Liver (tissue), 9 donors: ENCODE data around the gene PSMB7. TPM values are rescaled to one million over a fixed set of nuclear protein-coding genes. Genes with fewer than 3 reads are reported as not detected.

Source experiments
- DNase-seq: peaks from one replicate; pipeline ENCODE4 v3.0.0-alpha.2; 2017; ENCODE audit warnings: low spot score
- H3K27ac ChIP-seq, 2 donors: one replicate each; pipeline ENCODE4 v1.7.0; 2013; ENCODE audit warnings: inconsistent platforms in 2 of 2, low read length in 2 of 2, control low read depth in 1 of 2, low read depth in 1 of 2, mild to moderate bottlenecking in 1 of 2
- H3K27me3 ChIP-seq, 4 donors: one replicate each; pipeline versions ENCODE4 v1.6.1 to v1.7.0; 2013; ENCODE audit warnings: low read length in 3 of 4, inconsistent platforms in 1 of 4, mild to moderate bottlenecking in 1 of 4, moderate library complexity in 1 of 4; ENCODE audit not compliant: control insufficient read depth in 4 of 4, insufficient read depth in 4 of 4
- H3K36me3 ChIP-seq, 4 donors: one replicate each; pipeline versions ENCODE4 v1.6.1 to v1.7.0; 2013; ENCODE audit warnings: low read length in 3 of 4, mild to moderate bottlenecking in 3 of 4, low read depth in 1 of 4, moderate library complexity in 1 of 4; ENCODE audit not compliant: control insufficient read depth in 4 of 4, insufficient read depth in 3 of 4
- H3K4me1 ChIP-seq, 4 donors: one replicate each; pipeline versions ENCODE4 v1.6.1 to v1.7.0; 2013; ENCODE audit warnings: low read length in 3 of 4, mild to moderate bottlenecking in 3 of 4, moderate library complexity in 1 of 4; ENCODE audit not compliant: control insufficient read depth in 4 of 4, insufficient read depth in 4 of 4
- H3K4me3 ChIP-seq, 3 donors: one replicate each; pipeline versions ENCODE4 v1.6.1 to v1.7.0; 2013; ENCODE audit warnings: low read length in 3 of 3, control low read depth in 1 of 3, low read depth in 1 of 3, mild to moderate bottlenecking in 1 of 3
- H3K9ac ChIP-seq, 2 donors: one replicate each; pipeline ENCODE4 v1.7.0; 2013; ENCODE audit warnings: low read length in 2 of 2, mild to moderate bottlenecking in 2 of 2, moderate library complexity in 2 of 2, control low read depth in 1 of 2, low read depth in 1 of 2
- H3K9me3 ChIP-seq, 4 donors: one replicate each; pipeline versions ENCODE4 v1.6.1 to v1.7.0; 2013; ENCODE audit warnings: low read length in 3 of 4; ENCODE audit not compliant: control insufficient read depth in 4 of 4
- FOXA1 ChIP-seq: IDR thresholded peaks from 2 replicates; pipeline ENCODE4 v1.6.1; 2016; ENCODE audit warnings: antibody characterized with exemption
- GABPA ChIP-seq, 2 donors: IDR thresholded peaks in 1 of 2; conservative IDR thresholded peaks in 1 of 2; 2 replicates each; pipeline ENCODE4 v1.6.1; 2016; ENCODE audit warnings: antibody characterized with exemption in 2 of 2, mild to moderate bottlenecking in 1 of 2, moderate library complexity in 1 of 2
- HNF4A ChIP-seq, 2 donors: conservative IDR thresholded peaks; 2 replicates each; pipeline ENCODE4 v1.6.1; 2016; ENCODE audit warnings: antibody characterized with exemption in 2 of 2, mild to moderate bottlenecking in 2 of 2
- HNF4G ChIP-seq: IDR thresholded peaks from 2 replicates; pipeline ENCODE4 v1.6.1; 2016; ENCODE audit warnings: antibody characterized with exemption
- JUND ChIP-seq, 2 donors: IDR thresholded peaks; 2 replicates each; pipeline ENCODE4 v1.6.1; 2016; ENCODE audit warnings: antibody characterized with exemption in 2 of 2
- NR2F2 ChIP-seq: IDR thresholded peaks from 2 replicates; pipeline ENCODE4 v1.6.1; 2016; ENCODE audit warnings: antibody characterized with exemption
- RAD21 ChIP-seq, 2 donors: IDR thresholded peaks; 2 replicates each; pipeline ENCODE4 v1.6.1; 2016; ENCODE audit warnings: antibody characterized with exemption in 2 of 2, mild to moderate bottlenecking in 2 of 2
- RXRA ChIP-seq, 2 donors: IDR thresholded peaks; 2 replicates each; pipeline ENCODE4 v1.6.1; 2017 to 2018; ENCODE audit warnings: antibody characterized with exemption in 2 of 2, mild to moderate bottlenecking in 1 of 2
- SP1 ChIP-seq: IDR thresholded peaks from 2 replicates; pipeline ENCODE4 v1.6.1; 2018; ENCODE audit warnings: antibody characterized with exemption, mild to moderate bottlenecking
- YY1 ChIP-seq: IDR thresholded peaks from 2 replicates; pipeline ENCODE4 v1.6.1; 2016; ENCODE audit warnings: antibody characterized with exemption, mild to moderate bottlenecking
- WGBS: extraction: QIAGEN DNeasy Blood & Tissue Kit; methylation state at CpG from one replicate; pipeline ENCODE4 v1.1.7; 2013; 5-methylcytosine and 5-hydroxymethylcytosine counted together
- polyA plus RNA-seq, 2 donors: library from polyadenylated mRNA; stranded (reverse) in 1 of 2; unstranded in 1 of 2; fragments of 200-250 nt in 1 of 2; fragments of >200 nt in 1 of 2; fragmentation: Nextera tagmentation in 1 of 2; extraction: Ambion mirVana in 1 of 2; gene quantifications; one replicate each; pipeline versions ENCODE4 v1.2.1 to v1.2.3, GENCODE V29; 2013 to 2015
- total RNA-seq, 2 donors: library from RNA; depleted of rRNA; stranded (reverse); fragments of >200 nt; gene quantifications; one replicate each; pipeline ENCODE4 v1.2.3, GENCODE V29; 2014
- TF ChIP-seq, protein P1 (sequence below): IDR thresholded peaks from 2 replicates; pipeline ENCODE4 v1.6.1; 2016; ENCODE audit warnings: antibody characterized with exemption
- TF ChIP-seq, protein P2 (sequence below): IDR thresholded peaks from 2 replicates; pipeline ENCODE4 v1.6.1; 2016; ENCODE audit warnings: antibody characterized with exemption, mild to moderate bottlenecking
- TF ChIP-seq, protein P3 (sequence below): IDR thresholded peaks from 2 replicates; pipeline ENCODE4 v1.6.1; 2016; ENCODE audit warnings: antibody characterized with exemption
- TF ChIP-seq, protein P4 (sequence below): fragments of 150-350 bp; IDR thresholded peaks from 2 replicates; pipeline ENCODE4 v1.5.1; 2017; ENCODE audit warnings: improper control_type of control experiment, low read depth, low read length; ENCODE audit not compliant: missing input control
- TF ChIP-seq, protein P5 (sequence below): IDR thresholded peaks from 2 replicates; pipeline ENCODE4 v1.6.1; 2016; ENCODE audit warnings: antibody characterized with exemption
- donor health status: healthy.
- donor health status: healthy.
- donor health status: healthy.
- donor health status: healthy.
- donor health status: healthy.

Gene PSMB7
- total and polyA plus RNA-seq, 4 donors, result 90.9 to 183 (median 134) TPM

DNA sequence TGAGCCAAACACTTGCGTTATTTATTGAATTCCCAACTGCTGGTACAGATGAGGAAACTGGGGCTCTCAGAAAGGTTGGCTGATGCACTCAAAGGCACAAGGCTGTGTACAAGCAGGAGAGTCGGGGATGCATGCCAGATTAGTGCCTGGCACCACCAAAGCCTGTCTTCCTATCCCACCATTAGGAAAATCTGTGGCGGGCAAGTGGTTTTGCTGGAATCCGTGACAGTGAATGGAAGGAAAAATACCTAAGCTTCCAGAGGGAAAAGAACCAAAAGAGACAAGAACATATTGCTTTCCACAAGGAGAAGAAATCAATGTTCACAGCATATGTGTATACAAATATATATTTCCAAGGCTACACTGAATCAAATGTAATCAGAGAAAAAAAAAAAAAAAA is 51.1 kb downstream of the PSMB7 start:
- Histone ChIP-seq H3K27me3 (no peaks in the 10 kb centered on the region), H3K27ac (no peak overlapping the region), H3K36me3 (peaks cover 0 to 2% (median 0%) of the 10 kb centered on the region in 4 donors), H3K4me3 (no peak overlapping the region), H3K9me3 (no peaks in the 10 kb centered on the region), H3K9ac (no peak overlapping the region), H3K4me1 (peaks cover 5 to 37% (median 19%) of the 10 kb centered on the region in 4 donors)
- WGBS, result 68% methylated on average over 4 of the region's 4 CpGs
- TF ChIP-seq YY1 (no peak), SP1 (no peak), RAD21 (IDR thresholded peaks at IDR 0.05) (no peak), HNF4G (no peak), JUND (IDR thresholded peaks at IDR 0.05) (no peak), GABPA (IDR thresholded peaks at IDR 0.05 in 1 of 2, conservative IDR thresholded peaks at IDR 0.05 in 1 of 2) (no peak)
- TF ChIP-seq, protein P1, sequence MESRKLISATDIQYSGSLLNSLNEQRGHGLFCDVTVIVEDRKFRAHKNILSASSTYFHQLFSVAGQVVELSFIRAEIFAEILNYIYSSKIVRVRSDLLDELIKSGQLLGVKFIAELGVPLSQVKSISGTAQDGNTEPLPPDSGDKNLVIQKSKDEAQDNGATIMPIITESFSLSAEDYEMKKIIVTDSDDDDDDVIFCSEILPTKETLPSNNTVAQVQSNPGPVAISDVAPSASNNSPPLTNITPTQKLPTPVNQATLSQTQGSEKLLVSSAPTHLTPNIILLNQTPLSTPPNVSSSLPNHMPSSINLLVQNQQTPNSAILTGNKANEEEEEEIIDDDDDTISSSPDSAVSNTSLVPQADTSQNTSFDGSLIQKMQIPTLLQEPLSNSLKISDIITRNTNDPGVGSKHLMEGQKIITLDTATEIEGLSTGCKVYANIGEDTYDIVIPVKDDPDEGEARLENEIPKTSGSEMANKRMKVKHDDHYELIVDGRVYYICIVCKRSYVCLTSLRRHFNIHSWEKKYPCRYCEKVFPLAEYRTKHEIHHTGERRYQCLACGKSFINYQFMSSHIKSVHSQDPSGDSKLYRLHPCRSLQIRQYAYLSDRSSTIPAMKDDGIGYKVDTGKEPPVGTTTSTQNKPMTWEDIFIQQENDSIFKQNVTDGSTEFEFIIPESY, result no peak
- TF ChIP-seq, protein P2, sequence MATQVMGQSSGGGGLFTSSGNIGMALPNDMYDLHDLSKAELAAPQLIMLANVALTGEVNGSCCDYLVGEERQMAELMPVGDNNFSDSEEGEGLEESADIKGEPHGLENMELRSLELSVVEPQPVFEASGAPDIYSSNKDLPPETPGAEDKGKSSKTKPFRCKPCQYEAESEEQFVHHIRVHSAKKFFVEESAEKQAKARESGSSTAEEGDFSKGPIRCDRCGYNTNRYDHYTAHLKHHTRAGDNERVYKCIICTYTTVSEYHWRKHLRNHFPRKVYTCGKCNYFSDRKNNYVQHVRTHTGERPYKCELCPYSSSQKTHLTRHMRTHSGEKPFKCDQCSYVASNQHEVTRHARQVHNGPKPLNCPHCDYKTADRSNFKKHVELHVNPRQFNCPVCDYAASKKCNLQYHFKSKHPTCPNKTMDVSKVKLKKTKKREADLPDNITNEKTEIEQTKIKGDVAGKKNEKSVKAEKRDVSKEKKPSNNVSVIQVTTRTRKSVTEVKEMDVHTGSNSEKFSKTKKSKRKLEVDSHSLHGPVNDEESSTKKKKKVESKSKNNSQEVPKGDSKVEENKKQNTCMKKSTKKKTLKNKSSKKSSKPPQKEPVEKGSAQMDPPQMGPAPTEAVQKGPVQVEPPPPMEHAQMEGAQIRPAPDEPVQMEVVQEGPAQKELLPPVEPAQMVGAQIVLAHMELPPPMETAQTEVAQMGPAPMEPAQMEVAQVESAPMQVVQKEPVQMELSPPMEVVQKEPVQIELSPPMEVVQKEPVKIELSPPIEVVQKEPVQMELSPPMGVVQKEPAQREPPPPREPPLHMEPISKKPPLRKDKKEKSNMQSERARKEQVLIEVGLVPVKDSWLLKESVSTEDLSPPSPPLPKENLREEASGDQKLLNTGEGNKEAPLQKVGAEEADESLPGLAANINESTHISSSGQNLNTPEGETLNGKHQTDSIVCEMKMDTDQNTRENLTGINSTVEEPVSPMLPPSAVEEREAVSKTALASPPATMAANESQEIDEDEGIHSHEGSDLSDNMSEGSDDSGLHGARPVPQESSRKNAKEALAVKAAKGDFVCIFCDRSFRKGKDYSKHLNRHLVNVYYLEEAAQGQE, result no peak
- TF ChIP-seq, protein P3, sequence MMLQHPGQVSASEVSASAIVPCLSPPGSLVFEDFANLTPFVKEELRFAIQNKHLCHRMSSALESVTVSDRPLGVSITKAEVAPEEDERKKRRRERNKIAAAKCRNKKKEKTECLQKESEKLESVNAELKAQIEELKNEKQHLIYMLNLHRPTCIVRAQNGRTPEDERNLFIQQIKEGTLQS, result no peak
- TF ChIP-seq, protein P4, sequence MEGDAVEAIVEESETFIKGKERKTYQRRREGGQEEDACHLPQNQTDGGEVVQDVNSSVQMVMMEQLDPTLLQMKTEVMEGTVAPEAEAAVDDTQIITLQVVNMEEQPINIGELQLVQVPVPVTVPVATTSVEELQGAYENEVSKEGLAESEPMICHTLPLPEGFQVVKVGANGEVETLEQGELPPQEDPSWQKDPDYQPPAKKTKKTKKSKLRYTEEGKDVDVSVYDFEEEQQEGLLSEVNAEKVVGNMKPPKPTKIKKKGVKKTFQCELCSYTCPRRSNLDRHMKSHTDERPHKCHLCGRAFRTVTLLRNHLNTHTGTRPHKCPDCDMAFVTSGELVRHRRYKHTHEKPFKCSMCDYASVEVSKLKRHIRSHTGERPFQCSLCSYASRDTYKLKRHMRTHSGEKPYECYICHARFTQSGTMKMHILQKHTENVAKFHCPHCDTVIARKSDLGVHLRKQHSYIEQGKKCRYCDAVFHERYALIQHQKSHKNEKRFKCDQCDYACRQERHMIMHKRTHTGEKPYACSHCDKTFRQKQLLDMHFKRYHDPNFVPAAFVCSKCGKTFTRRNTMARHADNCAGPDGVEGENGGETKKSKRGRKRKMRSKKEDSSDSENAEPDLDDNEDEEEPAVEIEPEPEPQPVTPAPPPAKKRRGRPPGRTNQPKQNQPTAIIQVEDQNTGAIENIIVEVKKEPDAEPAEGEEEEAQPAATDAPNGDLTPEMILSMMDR, result no peak
- DNase-seq, result no peak

DNA sequence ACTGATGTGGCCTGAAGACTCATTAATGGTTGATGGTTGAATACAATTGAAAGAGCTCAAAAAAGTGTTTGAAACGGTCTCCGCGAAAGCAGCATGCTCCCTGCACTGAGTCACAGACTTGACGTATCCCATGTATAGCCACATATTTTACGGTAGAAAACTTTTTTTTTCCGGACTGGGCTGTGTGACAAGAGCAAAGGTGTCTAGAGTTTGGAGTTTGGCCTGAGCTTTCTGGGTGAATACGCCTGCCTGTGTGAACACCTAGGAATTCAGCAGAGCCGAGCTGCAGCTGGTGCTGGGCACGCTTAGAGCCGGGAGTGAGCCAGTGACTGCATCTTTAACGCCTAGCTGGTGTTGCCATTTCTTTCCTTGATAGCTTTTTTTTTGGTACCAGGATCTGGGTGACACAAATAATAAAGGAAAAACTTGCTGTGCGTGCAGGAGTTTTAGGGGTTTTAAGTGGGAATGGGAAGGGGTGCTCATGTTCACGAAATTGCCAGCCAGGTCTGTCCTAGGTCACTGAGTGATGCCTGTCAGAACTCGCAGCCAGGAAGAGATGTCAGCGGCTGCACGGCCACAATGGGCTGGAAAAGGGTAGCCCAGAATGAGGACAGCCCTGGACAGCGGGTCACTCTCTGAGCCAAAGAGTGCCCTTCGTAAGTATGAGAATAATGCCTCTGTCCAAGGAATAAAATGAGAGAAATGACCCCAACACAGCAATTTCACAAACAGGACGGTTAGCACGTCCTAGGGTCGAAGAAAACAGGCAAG is 51.7 kb downstream of the PSMB7 start:
- DNase-seq, result no peak
- H3K27me3 ChIP-seq, result no peaks in the 10 kb centered on the region
- peaks cover 5 to 33% (median 19%) of the 10 kb centered on the region in 4 donors for H3K4me1 ChIP-seq
- H3K9me3 ChIP-seq, result no peaks in the 10 kb centered on the region
- H3K27ac ChIP-seq, result peak overlapping the region; percentile 15 to 38
- WGBS, result 53% methylated on average over 21 of the region's 21 CpGs
- peaks cover 0 to 2% (median 0%) of the 10 kb centered on the region in 4 donors for H3K36me3 ChIP-seq
- TF ChIP-seq RAD21 (IDR thresholded peaks at IDR 0.05) (peak; percentile 20 to 28), SP1 (peak; percentile 34), JUND (IDR thresholded peaks at IDR 0.05) (peak in 1 of 2 donors; percentile 45), HNF4A (conservative IDR thresholded peaks at IDR 0.05) (peak; percentile 64 to 73), FOXA1 (no peak), RXRA (IDR thresholded peaks at IDR 0.05) (peak; percentile 18 to 59), NR2F2 (no peak)
- TF ChIP-seq, protein P2, result peak; percentile 26
- TF ChIP-seq, protein P4, result no peak
- TF ChIP-seq, protein P5, sequence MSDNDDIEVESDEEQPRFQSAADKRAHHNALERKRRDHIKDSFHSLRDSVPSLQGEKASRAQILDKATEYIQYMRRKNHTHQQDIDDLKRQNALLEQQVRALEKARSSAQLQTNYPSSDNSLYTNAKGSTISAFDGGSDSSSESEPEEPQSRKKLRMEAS, result peak; percentile 35
- TF ChIP-seq, protein P3, result no peak
- no peak overlapping the region for H3K4me3 ChIP-seq
- no peak overlapping the region for H3K9ac ChIP-seq
